ENCODE data around the gene TMEM9. TPM values are rescaled to one million over a fixed set of nuclear protein-coding genes. Genes with fewer than 3 reads are reported as not detected.

Gene TMEM9
- total RNA-seq, 2 experiments from 2014 or later, result 28.5 to 35.9 TPM

DNA sequence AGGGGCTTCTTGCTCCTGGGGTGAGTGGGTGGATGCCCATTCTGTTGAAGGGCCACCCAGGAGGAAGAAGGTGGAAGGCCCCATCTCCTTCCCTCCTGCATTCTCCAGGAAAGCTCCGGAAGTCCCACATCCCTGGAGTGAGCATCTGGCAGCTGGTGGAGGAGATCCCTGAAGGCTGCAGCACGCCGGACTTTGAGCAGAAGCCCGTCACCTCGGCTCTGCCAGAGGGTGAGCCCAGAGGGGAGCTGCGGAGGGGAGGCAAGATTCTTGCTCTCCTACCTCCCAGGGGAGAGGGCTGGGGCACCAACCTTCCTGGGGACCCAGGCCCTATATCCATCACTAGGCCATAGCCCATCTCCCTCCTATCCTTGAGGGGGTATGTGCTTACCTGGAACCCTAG, 39.8 kb upstream of the TMEM9 start:
- H3K4me2 ChIP-seq (ENCODE audit: low read length), result no peak overlapping the region
- H3K79me2 ChIP-seq (ENCODE audit: insufficient read depth, low read depth, low read length), result no peaks in the 10 kb centered on the region
- DNase-seq (ENCODE audit: low spot score), result no peak
- no peak overlapping the region for H3K4me3 ChIP-seq (ENCODE audit: low read depth, low read length, poor library complexity, severe bottlenecking)
- ChIA-PET CTCF (ENCODE audit: unreplicated experiment) (no interaction called here), POLR2A (no interaction called here)
- no peak overlapping the region for H2AFZ ChIP-seq (ENCODE audit: low read length)
- intact Hi-C loops (cut with micrococcal nuclease; ENCODE audit: unreplicated experiment), result no loop called here
- TF ChIP-seq, protein P1, sequence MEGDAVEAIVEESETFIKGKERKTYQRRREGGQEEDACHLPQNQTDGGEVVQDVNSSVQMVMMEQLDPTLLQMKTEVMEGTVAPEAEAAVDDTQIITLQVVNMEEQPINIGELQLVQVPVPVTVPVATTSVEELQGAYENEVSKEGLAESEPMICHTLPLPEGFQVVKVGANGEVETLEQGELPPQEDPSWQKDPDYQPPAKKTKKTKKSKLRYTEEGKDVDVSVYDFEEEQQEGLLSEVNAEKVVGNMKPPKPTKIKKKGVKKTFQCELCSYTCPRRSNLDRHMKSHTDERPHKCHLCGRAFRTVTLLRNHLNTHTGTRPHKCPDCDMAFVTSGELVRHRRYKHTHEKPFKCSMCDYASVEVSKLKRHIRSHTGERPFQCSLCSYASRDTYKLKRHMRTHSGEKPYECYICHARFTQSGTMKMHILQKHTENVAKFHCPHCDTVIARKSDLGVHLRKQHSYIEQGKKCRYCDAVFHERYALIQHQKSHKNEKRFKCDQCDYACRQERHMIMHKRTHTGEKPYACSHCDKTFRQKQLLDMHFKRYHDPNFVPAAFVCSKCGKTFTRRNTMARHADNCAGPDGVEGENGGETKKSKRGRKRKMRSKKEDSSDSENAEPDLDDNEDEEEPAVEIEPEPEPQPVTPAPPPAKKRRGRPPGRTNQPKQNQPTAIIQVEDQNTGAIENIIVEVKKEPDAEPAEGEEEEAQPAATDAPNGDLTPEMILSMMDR (conservative IDR thresholded peaks at IDR 0.05; ENCODE audit: low read length), result no peak
- TF ChIP-seq EZH2phosphoT487 (IDR thresholded peaks at IDR 0.05; ENCODE audit: borderline replicate concordance, low read depth, low read length), result no peak
- H3K9me3 ChIP-seq (ENCODE audit: low read length), result no peaks in the 10 kb centered on the region
- H3K27ac ChIP-seq (ENCODE audit: low read depth, low read length, poor library complexity, severe bottlenecking), result no peak overlapping the region
- no TSS peak for BruUV-seq (replicated peaks)
- H4K20me1 ChIP-seq (ENCODE audit: insufficient read depth, low read length), result no peaks in the 10 kb centered on the region
- no peaks in the 10 kb centered on the region for H3K4me1 ChIP-seq (ENCODE audit: insufficient read depth, low read length, poor library complexity, severe bottlenecking)
- no peaks in the 10 kb centered on the region for H3K36me3 ChIP-seq (ENCODE audit: insufficient read depth, low read length)
- H3K9me2 ChIP-seq (ENCODE audit: insufficient read depth, low read length), result no peaks in the 10 kb centered on the region

DNA sequence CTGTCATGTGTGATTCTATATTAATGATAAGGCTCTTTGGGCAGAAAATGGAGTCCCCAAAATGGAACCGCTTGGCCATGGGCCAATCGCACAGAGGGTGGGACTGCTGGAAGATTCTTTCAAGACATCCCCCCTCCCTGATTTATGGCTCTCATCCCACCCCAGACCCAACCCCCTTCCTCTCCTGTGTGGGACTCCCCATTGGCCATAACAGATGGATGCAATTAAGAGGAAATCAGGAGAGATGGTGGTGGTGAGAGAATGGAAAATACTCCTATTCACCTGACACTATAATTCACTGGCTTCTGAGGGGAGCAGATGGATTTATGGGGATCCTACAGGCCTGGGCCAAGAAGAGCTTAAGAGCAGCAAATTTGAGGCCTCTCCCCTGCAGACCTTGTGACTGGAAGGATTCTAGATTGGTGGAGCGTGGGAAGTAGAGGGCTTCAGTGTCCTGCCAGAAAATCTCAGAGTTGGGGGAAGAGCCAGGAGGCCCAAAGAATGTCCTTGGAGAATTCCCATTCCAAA, 38.1 kb upstream of the TMEM9 start:
- TF ChIP-seq EZH2phosphoT487 (IDR thresholded peaks at IDR 0.05; ENCODE audit: borderline replicate concordance, low read depth, low read length), result no peak
- TF ChIP-seq, protein P1 (conservative IDR thresholded peaks at IDR 0.05; ENCODE audit: low read length), result no peak
- CTCF ChIA-PET (ENCODE audit: unreplicated experiment), result no interaction called here

DNA sequence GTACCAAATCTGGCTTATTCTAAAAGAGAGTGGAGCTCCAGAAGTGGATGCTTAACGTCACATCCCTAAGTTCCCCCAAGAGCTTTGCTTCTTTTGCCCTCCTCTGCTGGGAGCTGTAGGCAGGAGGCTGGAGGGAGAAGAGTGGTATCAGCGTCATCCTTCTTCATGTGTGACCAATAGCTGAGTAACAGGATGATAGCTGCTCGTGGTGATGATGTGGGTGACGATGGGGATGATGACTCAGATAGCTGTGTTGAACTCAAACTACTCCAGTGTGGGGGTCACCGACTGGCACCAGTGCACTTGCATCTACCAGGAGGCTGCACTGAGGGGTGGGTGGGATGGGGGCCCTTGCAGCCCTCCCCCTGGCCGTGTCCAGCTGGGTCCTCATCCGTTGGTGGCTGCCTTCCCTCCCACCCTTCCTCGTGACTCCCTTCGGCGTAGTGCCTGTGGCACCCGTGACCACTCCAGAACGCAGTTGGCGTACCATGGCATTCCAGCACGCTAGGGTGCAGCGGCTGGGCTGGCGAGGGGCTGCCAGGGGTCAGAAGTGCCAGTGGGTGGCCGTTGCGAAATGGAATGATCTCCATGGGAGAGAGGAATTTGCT, 37.5 kb upstream of the TMEM9 start:
- Histone ChIP-seq H3K36me3 (ENCODE audit: insufficient read depth, low read length) (no peaks in the 10 kb centered on the region), H3K9me3 (ENCODE audit: low read length) (no peaks in the 10 kb centered on the region), H3K4me1 (ENCODE audit: insufficient read depth, low read length, poor library complexity, severe bottlenecking) (no peaks in the 10 kb centered on the region), H3K79me2 (ENCODE audit: insufficient read depth, low read depth, low read length) (no peaks in the 10 kb centered on the region), H4K20me1 (ENCODE audit: insufficient read depth, low read length) (no peaks in the 10 kb centered on the region), H2AFZ (ENCODE audit: low read length) (no peak overlapping the region), H3K4me3 (ENCODE audit: low read depth, low read length, poor library complexity, severe bottlenecking) (no peak overlapping the region), H3K4me2 (ENCODE audit: low read length) (no peak overlapping the region), H3K27ac (ENCODE audit: low read depth, low read length, poor library complexity, severe bottlenecking) (no peak overlapping the region), H3K9me2 (ENCODE audit: insufficient read depth, low read length) (no peaks in the 10 kb centered on the region)
- intact Hi-C loops (cut with micrococcal nuclease; ENCODE audit: unreplicated experiment), result no loop called here
- no TSS peak for BruUV-seq (replicated peaks)
- ChIA-PET CTCF (ENCODE audit: unreplicated experiment) (no interaction called here), POLR2A (no interaction called here)
- no peak for DNase-seq (ENCODE audit: low spot score)
- TF ChIP-seq, protein P1 (conservative IDR thresholded peaks at IDR 0.05; ENCODE audit: low read length), result no peak
- TF ChIP-seq EZH2phosphoT487 (IDR thresholded peaks at IDR 0.05; ENCODE audit: borderline replicate concordance, low read depth, low read length), result no peak

More for the DNA sequence above, 38.1 kb upstream of the TMEM9 start:
- intact Hi-C loops (cut with micrococcal nuclease; ENCODE audit: unreplicated experiment), result no loop called here
- no TSS peak for BruUV-seq (replicated peaks)
- POLR2A ChIA-PET, result interaction anchor here (0.6 kb wide), 1 partner anchor 941 kb away, joined by 4 read pairs; no protein-coding TSS in a partner anchor
- no peak for DNase-seq (ENCODE audit: low spot score)
- Histone ChIP-seq H3K36me3 (ENCODE audit: insufficient read depth, low read length) (no peaks in the 10 kb centered on the region), H3K4me1 (ENCODE audit: insufficient read depth, low read length, poor library complexity, severe bottlenecking) (no peaks in the 10 kb centered on the region), H3K9me3 (ENCODE audit: low read length) (no peaks in the 10 kb centered on the region), H3K9me2 (ENCODE audit: insufficient read depth, low read length) (no peaks in the 10 kb centered on the region), H3K4me2 (ENCODE audit: low read length) (no peak overlapping the region), H3K4me3 (ENCODE audit: low read depth, low read length, poor library complexity, severe bottlenecking) (no peak overlapping the region), H2AFZ (ENCODE audit: low read length) (no peak overlapping the region), H3K79me2 (ENCODE audit: insufficient read depth, low read depth, low read length) (no peaks in the 10 kb centered on the region), H3K27ac (ENCODE audit: low read depth, low read length, poor library complexity, severe bottlenecking) (no peak overlapping the region), H4K20me1 (ENCODE audit: insufficient read depth, low read length) (no peaks in the 10 kb centered on the region)

Data from OCI-LY7 (cell line).